Stimulated activated naive CD8-positive, alpha-beta T cell treated with anti-CD3 and anti-CD28 coated beads, Interleukin-15, amount 100 ng/mL, for 72 hours (primary cell): Measurements from ENCODE around the gene RAD51B.

Experiments used
- ATAC-seq: fragments of 150-1000 bp; cut with Tn5 transposase; 2 replicates; pipeline ENCODE4 v1.10.0; 2021; ENCODE audit warnings: mild to moderate bottlenecking, moderate library complexity
- DNase-seq, 2 donors: peaks; one replicate each; pipeline ENCODE4 v3.0.0; 2021 to 2022
- H3K27ac Mint-ChIP-seq, 2 donors: one replicate each; pipeline ENCODE4 v1.8.0; 2022; ENCODE audit warnings: mild to moderate bottlenecking in 2 of 2, mixed read lengths in 2 of 2, moderate library complexity in 2 of 2
- H3K27me3 Mint-ChIP-seq: one replicate; pipeline ENCODE4 v1.8.0; 2022; ENCODE audit warnings: mixed read lengths
- H3K4me1 Mint-ChIP-seq: one replicate; pipeline ENCODE4 v1.8.0; 2022; ENCODE audit warnings: mild to moderate bottlenecking, mixed read lengths
- H3K4me3 Mint-ChIP-seq, 2 donors: one replicate each; pipeline ENCODE4 v1.8.0; 2022; ENCODE audit warnings: mild to moderate bottlenecking in 2 of 2, mixed read lengths in 2 of 2, moderate library complexity in 1 of 2
- H3K9me3 Mint-ChIP-seq, 2 donors: one replicate each; pipeline ENCODE4 v1.8.0; 2022; ENCODE audit warnings: mixed read lengths in 2 of 2

RAD51B gene

GRCh38 chr14:68062651-68063050 is 243.1 kb downstream of the RAD51B start:
- Mint-ChIP-seq H3K27me3 (no peaks in the 10 kb centered on the region), H3K27ac (no peak overlapping the region), H3K4me1 (no peaks in the 10 kb centered on the region), H3K9me3 (peaks cover 26 to 30% of the 10 kb centered on the region in 2 donors), H3K4me3 (no peak overlapping the region)
- ATAC-seq, result no peak
- no peak for DNase-seq

- DNase-seq (no peak), ATAC-seq (no peak)
- Mint-ChIP-seq H3K27ac (no peak overlapping the region), H3K4me3 (no peak overlapping the region), H3K9me3 (peaks cover 36 to 37% of the 10 kb centered on the region in 2 donors), H3K4me1 (no peaks in the 10 kb centered on the region), H3K27me3 (no peaks in the 10 kb centered on the region)
Measured at GRCh38 chr14:68065322-68065721, 245.7 kb downstream of the RAD51B start.

- Mint-ChIP-seq H3K9me3 (peaks cover 30 to 39% of the 10 kb centered on the region in 2 donors), H3K4me1 (peaks cover 9% of the 10 kb centered on the region), H3K27ac (no peak overlapping the region), H3K27me3 (no peaks in the 10 kb centered on the region), H3K4me3 (no peak overlapping the region)
- ATAC-seq, result no peak
- no peak for DNase-seq
Measured at GRCh38 chr14:68074765-68075381, 255.3 kb downstream of the RAD51B start.

GRCh38 chr14:68075382-68076029 is 255.9 kb downstream of the RAD51B start:
- Mint-ChIP-seq H3K4me3 (no peak overlapping the region), H3K4me1 (peaks cover 9% of the 10 kb centered on the region)
- ATAC-seq, result no peak

GRCh38 chr14:68076451-68076850 is 256.9 kb downstream of the RAD51B start:
- peaks cover 13% of the 10 kb centered on the region for H3K4me1 Mint-ChIP-seq
- no peaks in the 10 kb centered on the region for H3K27me3 Mint-ChIP-seq
- DNase-seq (no peak), ATAC-seq (no peak)
- H3K9me3 Mint-ChIP-seq, result peaks cover 19 to 24% of the 10 kb centered on the region in 2 donors
- no peak overlapping the region for H3K27ac Mint-ChIP-seq
- no peak overlapping the region for H3K4me3 Mint-ChIP-seq

More at GRCh38 chr14:68075382-68076029, 255.9 kb downstream of the RAD51B start:
- DNase-seq, result no peak
- H3K27me3 Mint-ChIP-seq, result no peaks in the 10 kb centered on the region
- peaks cover 25 to 33% of the 10 kb centered on the region in 2 donors for H3K9me3 Mint-ChIP-seq
- peak overlapping the region in 1 of 2 donors; percentile 74 for H3K27ac Mint-ChIP-seq

GRCh38 chr14:68079941-68080697 is 260.5 kb downstream of the RAD51B start:
- no peaks in the 10 kb centered on the region for H3K27me3 Mint-ChIP-seq
- peaks cover 15% of the 10 kb centered on the region for H3K4me1 Mint-ChIP-seq
- ATAC-seq (no peak), DNase-seq (no peak)
- H3K9me3 Mint-ChIP-seq, result no peaks in the 10 kb centered on the region
- H3K27ac Mint-ChIP-seq, result no peak overlapping the region
- H3K4me3 Mint-ChIP-seq, result no peak overlapping the region

GRCh38 chr14:68081489-68081888 is 261.9 kb downstream of the RAD51B start:
- Mint-ChIP-seq H3K9me3 (peaks cover 0 to 5% of the 10 kb centered on the region in 2 donors), H3K27me3 (no peaks in the 10 kb centered on the region), H3K4me1 (peaks cover 16% of the 10 kb centered on the region), H3K27ac (peak overlapping the region in 1 of 2 donors; percentile 27), H3K4me3 (no peak overlapping the region)
- DNase-seq (no peak), ATAC-seq (no peak)

GRCh38 chr14:68082698-68083291 is 263.2 kb downstream of the RAD51B start:
- DNase-seq (no peak), ATAC-seq (no peak)
- Mint-ChIP-seq H3K27me3 (no peaks in the 10 kb centered on the region), H3K4me3 (no peak overlapping the region), H3K9me3 (peaks cover 0 to 7% of the 10 kb centered on the region in 2 donors), H3K4me1 (peaks cover 16% of the 10 kb centered on the region), H3K27ac (no peak overlapping the region)

- no peak for DNase-seq
- Mint-ChIP-seq H3K27me3 (no peaks in the 10 kb centered on the region), H3K4me1 (peaks cover 28% of the 10 kb centered on the region)
Measured at GRCh38 chr14:68084256-68084655, 264.7 kb downstream of the RAD51B start.

GRCh38 chr14:68085742-68086141 is 266.2 kb downstream of the RAD51B start:
- Mint-ChIP-seq H3K27ac (no peak overlapping the region), H3K9me3 (peaks cover 0 to 7% of the 10 kb centered on the region in 2 donors), H3K4me1 (peaks cover 30% of the 10 kb centered on the region), H3K4me3 (no peak overlapping the region), H3K27me3 (no peaks in the 10 kb centered on the region)
- ATAC-seq, result no peak
- no peak for DNase-seq

More at GRCh38 chr14:68084256-68084655, 264.7 kb downstream of the RAD51B start:
- H3K4me3 Mint-ChIP-seq, result no peak overlapping the region
- no peak for ATAC-seq
- H3K9me3 Mint-ChIP-seq, result peaks cover 0 to 7% of the 10 kb centered on the region in 2 donors
- H3K27ac Mint-ChIP-seq, result no peak overlapping the region

- Mint-ChIP-seq H3K4me3 (peak overlapping the region; percentile 3 to 16), H3K27me3 (no peaks in the 10 kb centered on the region), H3K4me1 (peaks cover 22% of the 10 kb centered on the region), H3K27ac (no peak overlapping the region), H3K9me3 (peaks cover 0 to 7% of the 10 kb centered on the region in 2 donors)
- ATAC-seq, result no peak
- DNase-seq, result no peak
Measured at GRCh38 chr14:68088451-68088854, 268.9 kb downstream of the RAD51B start.

GRCh38 chr14:68089146-68089731 is 269.7 kb downstream of the RAD51B start:
- no peak for DNase-seq
- H3K4me1 Mint-ChIP-seq, result peaks cover 24% of the 10 kb centered on the region
- no peak overlapping the region for H3K4me3 Mint-ChIP-seq
- no peak overlapping the region for H3K27ac Mint-ChIP-seq
- peaks cover 0 to 7% of the 10 kb centered on the region in 2 donors for H3K9me3 Mint-ChIP-seq
- no peak for ATAC-seq
- H3K27me3 Mint-ChIP-seq, result no peaks in the 10 kb centered on the region

GRCh38 chr14:68094158-68094557 is 274.6 kb downstream of the RAD51B start:
- no peak overlapping the region for H3K4me3 Mint-ChIP-seq
- ATAC-seq, result no peak
- H3K27me3 Mint-ChIP-seq, result no peaks in the 10 kb centered on the region
- H3K27ac Mint-ChIP-seq, result peak overlapping the region in 1 of 2 donors; percentile 9
- peaks cover 7% of the 10 kb centered on the region for H3K4me1 Mint-ChIP-seq
- DNase-seq, result no peak
- H3K9me3 Mint-ChIP-seq, result peaks cover 11 to 17% of the 10 kb centered on the region in 2 donors

GRCh38 chr14:68094752-68095151 is 275.2 kb downstream of the RAD51B start:
- ATAC-seq, result no peak
- H3K9me3 Mint-ChIP-seq, result peaks cover 17 to 21% of the 10 kb centered on the region in 2 donors

GRCh38 chr14:68097727-68098126 is 278.1 kb downstream of the RAD51B start:
- Mint-ChIP-seq H3K4me1 (peaks cover 5% of the 10 kb centered on the region), H3K27me3 (no peaks in the 10 kb centered on the region), H3K4me3 (no peak overlapping the region), H3K9me3 (peaks cover 32 to 48% of the 10 kb centered on the region in 2 donors), H3K27ac (no peak overlapping the region)
- no peak for DNase-seq
- no peak for ATAC-seq

More at GRCh38 chr14:68094752-68095151, 275.2 kb downstream of the RAD51B start:
- no peaks in the 10 kb centered on the region for H3K27me3 Mint-ChIP-seq
- H3K27ac Mint-ChIP-seq, result no peak overlapping the region
- H3K4me1 Mint-ChIP-seq, result peaks cover 5% of the 10 kb centered on the region
- DNase-seq, result no peak
- no peak overlapping the region for H3K4me3 Mint-ChIP-seq
